GM12878 (cell line): ENCODE measurements around the gene PTPN21. TPM values are rescaled to one million over a fixed set of nuclear protein-coding genes. Genes with fewer than 3 reads are reported as not detected.

ENCODE experiments used
- ATAC-seq: fragments of 200-7000 bp; cut with Tn5 transposase; 3 replicates; pipeline ENCODE4 v1.9.1; 2020; ENCODE audit warnings: mild to moderate bottlenecking, moderate library complexity
- BruUV-seq: library from RNA; stranded (reverse); fragments of 400-500 nt; replicated peaks from 2 replicates; lab custom pipeline; 2021; lab: Mats Ljungman, UMichigan
- CTCF ChIA-PET: fragments of 300-600 bp; sonication (Branson Sonifier 250); formaldehyde crosslinking; extraction: SDS; loops from one replicate; lab custom pipeline; 2021; ENCODE audit warnings: inconsistent platforms; lab: Yijun Ruan, JAX
- POLR2A ChIA-PET: fragments of 350-600 bp; formaldehyde crosslinking; extraction: SDS; loops from one replicate; lab custom pipeline; 2021; ENCODE audit warnings: inconsistent platforms; lab: Charles Lee
- RAD21 ChIA-PET: fragments of 300-600 bp; sonication (Branson Sonifier 250); formaldehyde crosslinking; loops from one replicate; lab custom pipeline; 2023; ENCODE audit warnings: antibody characterized with exemption; ENCODE audit not compliant: unreplicated experiment; lab: Charles Lee
- SMC1A ChIA-PET: fragments of 300-600 bp; sonication (Branson Sonifier 250); formaldehyde crosslinking; loops from one replicate; lab custom pipeline; 2023; ENCODE audit not compliant: unreplicated experiment, uncharacterized antibody; lab: Charles Lee
- DNase-seq: peaks from one replicate; pipeline ENCODE4 v3.0.0-alpha.2; 2011; ENCODE audit warnings: low read depth, low spot score
- FAIRE-seq: peaks from 3 replicates; lab custom pipeline; 2011; peaks lifted over from hg19 to GRCh38; lab: Jason Lieb, UNC
- H2AFZ ChIP-seq: 2 replicates; pipeline ENCODE4 v1.6.0; 2011; ENCODE audit warnings: low read depth, low read length, control low read depth; ENCODE audit not compliant: control insufficient read depth
- H3K27ac ChIP-seq: 2 replicates; pipeline ENCODE4 v1.5.1; 2011; ENCODE audit warnings: control low read depth; ENCODE audit not compliant: control insufficient read depth, insufficient read depth
- H3K27me3 ChIP-seq, 2 experiments: replicated peaks in 1 of 2; 2 replicates each; pipeline versions ENCODE4 v1.6.0 to v1.6.1; 2011; ENCODE audit warnings: low read length in 1 of 2; ENCODE audit not compliant: control insufficient read depth in 2 of 2, insufficient read depth in 2 of 2
- H3K36me3 ChIP-seq, 2 experiments: 2 replicates each; pipeline ENCODE4 v1.5.1; 2011; ENCODE audit warnings: low read length in 1 of 2; ENCODE audit not compliant: control insufficient read depth in 2 of 2, insufficient read depth in 2 of 2
- H3K4me1 ChIP-seq: 2 replicates; pipeline ENCODE4 v1.6.1; 2011; ENCODE audit warnings: mild to moderate bottlenecking, low read length, moderate library complexity, mixed read lengths; ENCODE audit not compliant: control insufficient read depth, insufficient read depth
- H3K4me2 ChIP-seq: 2 replicates; pipeline ENCODE4 v1.6.0; 2011; ENCODE audit warnings: control low read depth; ENCODE audit not compliant: control insufficient read depth, insufficient read depth
- H3K4me3 ChIP-seq: fragments of 200-600 bp; sonication (generic); 2 replicates; pipeline ENCODE4 v1.5.1; 2016
- H3K79me2 ChIP-seq: 2 replicates; pipeline ENCODE4 v1.6.0; 2011; ENCODE audit warnings: low read length; ENCODE audit not compliant: control insufficient read depth, insufficient read depth
- H3K9ac ChIP-seq: 2 replicates; pipeline ENCODE4 v1.8.0; 2011; ENCODE audit warnings: low read length, control low read depth, mixed read lengths; ENCODE audit not compliant: control insufficient read depth, insufficient read depth
- H3K9me3 ChIP-seq: replicated peaks from 3 replicates; pipeline ENCODE4 v1.5.1; 2011; ENCODE audit warnings: mild to moderate bottlenecking, low read length; ENCODE audit not compliant: control insufficient read depth, insufficient read depth
- H4K20me1 ChIP-seq: 2 replicates; pipeline ENCODE4 v1.6.0; 2011; ENCODE audit not compliant: control insufficient read depth, insufficient read depth
- BCLAF1 ChIP-seq: fragments of 450-650 bp; IDR thresholded peaks from 2 replicates; pipeline ENCODE4 v1.6.1; 2017; ENCODE audit warnings: antibody characterized with exemption, mild to moderate bottlenecking, moderate library complexity
- JUND ChIP-seq: IDR thresholded peaks from 2 replicates; pipeline ENCODE4 v1.6.1; 2012; ENCODE audit warnings: low read depth, mild to moderate bottlenecking, low read length, improper control_type of control experiment, moderate library complexity
- KAT2A ChIP-seq: conservative IDR thresholded peaks from 2 replicates; pipeline ENCODE4 v1.6.1; 2011; ENCODE audit warnings: low read depth, low read length; ENCODE audit not compliant: control insufficient read depth
- PAX5 ChIP-seq: IDR thresholded peaks from 2 replicates; pipeline ENCODE4 v1.6.1; 2011; ENCODE audit warnings: low read depth, low read length, borderline replicate concordance
- POLR2AphosphoS2 ChIP-seq: IDR thresholded peaks from 2 replicates; pipeline ENCODE4 v1.6.1; 2011; ENCODE audit warnings: low read depth, mild to moderate bottlenecking, low read length, improper control_type of control experiment, moderate library complexity
- SPI1 ChIP-seq: IDR thresholded peaks from 2 replicates; pipeline ENCODE4 v1.6.1; 2011; ENCODE audit warnings: low read depth, mild to moderate bottlenecking, low read length, moderate library complexity, borderline replicate concordance; ENCODE audit not compliant: insufficient read depth
- ZBTB11 ChIP-seq: fragments of 450-650 bp; formaldehyde crosslinking; IDR thresholded peaks from 2 replicates; pipeline ENCODE4 v1.5.0; 2022; ENCODE audit warnings: mild to moderate bottlenecking, missing genetic modification characterization
- ZNF24 ChIP-seq: fragments of 450-650 bp; IDR thresholded peaks from 2 replicates; pipeline ENCODE4 v1.6.1; 2017; ENCODE audit warnings: antibody characterized with exemption, mild to moderate bottlenecking
- WGBS: methylation state at CpG from one replicate; pipeline ENCODE4 v1.1.6; 2016; ENCODE audit warnings: low lambda C conversion rate; ENCODE audit not compliant: insufficient replicate concordance, insufficient coverage; ENCODE audit errors: missing lambda C conversion rate; 5-methylcytosine and 5-hydroxymethylcytosine counted together
- in situ Hi-C: fragments of 300-500 bp; cut with MboI; formaldehyde crosslinking; loops from 9 replicates; pipeline ENCODE4 v1.14.3; 2018; ENCODE audit warnings: mixed read lengths
- intact Hi-C: fragments of 100-400 bp; cut with micrococcal nuclease; formaldehyde crosslinking; loops from one replicate; pipeline ENCODE4 v1.14.2; 2022; ENCODE audit not compliant: unreplicated experiment
- polyA plus RNA-seq, 11 experiments: library from polyadenylated mRNA; depleted of rRNA in 4 of 11; unstranded in 6 of 11; stranded (reverse) in 5 of 11; fragments of >200 nt; fragmentation: Nextera tagmentation in 4 of 11; fragmentation: Illumina TruSeq in 1 of 11; extraction: Ambion mirVana in 4 of 11; extraction: Trizol in 1 of 11; gene quantifications; 1 replicate in 1 of 11; 2 replicates in 10 of 11; pipeline versions ENCODE4 v1.2.1 to v1.2.3, GENCODE V29; 2011 to 2016; ENCODE audit warnings: inconsistent platforms in 2 of 11, missing spikeins in 2 of 11, low read depth in 1 of 11
- total RNA-seq, 4 experiments: library from RNA; depleted of rRNA in 3 of 4; stranded (reverse); fragments of >200 nt in 3 of 4; fragmentation: Illumina TruSeq in 1 of 4; extraction: Trizol in 1 of 4; gene quantifications; 2 replicates each; pipeline versions ENCODE4 v1.2.1 to v1.2.3, GENCODE V29; 2013 to 2021
- TF ChIP-seq, protein P1 (sequence below): fragments of 450-650 bp; IDR thresholded peaks from 2 replicates; pipeline ENCODE4 v1.6.1; 2016; ENCODE audit warnings: mild to moderate bottlenecking
- TF ChIP-seq, protein P2 (sequence below): IDR thresholded peaks from 2 replicates; pipeline ENCODE4 v1.6.1; 2012; ENCODE audit warnings: low read length, inconsistent platforms

PTPN21 gene
- total and polyA plus RNA-seq, 10 of the 15 experiments (the other 5 are each of a cell fraction or from before 2014, with no cell fraction given): 0.01 to 0.23 (median 0.04) TPM; not detected in 3

DNA sequence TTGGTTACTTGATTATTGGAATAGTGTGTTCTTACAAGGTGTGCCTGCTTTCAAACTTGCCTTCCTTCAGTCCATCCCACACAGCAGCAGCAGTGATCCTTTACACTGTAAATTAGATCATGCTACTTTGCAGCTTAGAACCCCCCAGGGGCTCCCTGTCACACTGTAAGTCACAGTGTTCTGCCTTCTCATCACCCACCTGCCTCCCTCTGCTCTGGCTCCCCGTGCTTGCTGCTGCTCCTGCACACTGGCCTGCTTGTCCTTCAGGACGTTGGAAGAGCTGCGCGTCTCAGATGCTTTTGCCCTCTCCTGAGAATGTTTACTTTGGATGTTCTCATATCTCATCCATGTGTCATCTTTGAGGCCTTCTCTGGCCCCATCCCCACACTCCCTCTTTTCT lies 35.4 kb upstream of the PTPN21 start:
- no peak overlapping the region for H3K4me3 ChIP-seq
- no peaks in the 10 kb centered on the region for H3K4me1 ChIP-seq
- CTCF ChIA-PET: no interaction called here
- in situ Hi-C loops: no loop called here
- H3K9ac ChIP-seq: no peak overlapping the region
- H3K79me2 ChIP-seq: no peaks in the 10 kb centered on the region
- H2AFZ ChIP-seq: no peak overlapping the region
- POLR2A ChIA-PET: no interaction called here
- SMC1A ChIA-PET: interaction anchor here (1.5 kb wide), 1 partner anchor 26 kb away, joined by 3 read pairs; no protein-coding TSS in a partner anchor
- H3K4me2 ChIP-seq: no peak overlapping the region
- BruUV-seq: no TSS peak
- TF ChIP-seq ZNF24: no peak
- TF ChIP-seq KAT2A: no peak
- TF ChIP-seq PAX5: no peak
- no peak for TF ChIP-seq ZBTB11
- TF ChIP-seq, protein P1, sequence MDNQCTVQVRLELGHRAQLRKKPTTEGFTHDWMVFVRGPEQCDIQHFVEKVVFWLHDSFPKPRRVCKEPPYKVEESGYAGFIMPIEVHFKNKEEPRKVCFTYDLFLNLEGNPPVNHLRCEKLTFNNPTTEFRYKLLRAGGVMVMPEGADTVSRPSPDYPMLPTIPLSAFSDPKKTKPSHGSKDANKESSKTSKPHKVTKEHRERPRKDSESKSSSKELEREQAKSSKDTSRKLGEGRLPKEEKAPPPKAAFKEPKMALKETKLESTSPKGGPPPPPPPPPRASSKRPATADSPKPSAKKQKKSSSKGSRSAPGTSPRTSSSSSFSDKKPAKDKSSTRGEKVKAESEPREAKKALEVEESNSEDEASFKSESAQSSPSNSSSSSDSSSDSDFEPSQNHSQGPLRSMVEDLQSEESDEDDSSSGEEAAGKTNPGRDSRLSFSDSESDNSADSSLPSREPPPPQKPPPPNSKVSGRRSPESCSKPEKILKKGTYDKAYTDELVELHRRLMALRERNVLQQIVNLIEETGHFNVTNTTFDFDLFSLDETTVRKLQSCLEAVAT: no peak
- TF ChIP-seq, protein P2, sequence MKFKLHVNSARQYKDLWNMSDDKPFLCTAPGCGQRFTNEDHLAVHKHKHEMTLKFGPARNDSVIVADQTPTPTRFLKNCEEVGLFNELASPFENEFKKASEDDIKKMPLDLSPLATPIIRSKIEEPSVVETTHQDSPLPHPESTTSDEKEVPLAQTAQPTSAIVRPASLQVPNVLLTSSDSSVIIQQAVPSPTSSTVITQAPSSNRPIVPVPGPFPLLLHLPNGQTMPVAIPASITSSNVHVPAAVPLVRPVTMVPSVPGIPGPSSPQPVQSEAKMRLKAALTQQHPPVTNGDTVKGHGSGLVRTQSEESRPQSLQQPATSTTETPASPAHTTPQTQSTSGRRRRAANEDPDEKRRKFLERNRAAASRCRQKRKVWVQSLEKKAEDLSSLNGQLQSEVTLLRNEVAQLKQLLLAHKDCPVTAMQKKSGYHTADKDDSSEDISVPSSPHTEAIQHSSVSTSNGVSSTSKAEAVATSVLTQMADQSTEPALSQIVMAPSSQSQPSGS: no peak
- no peak for TF ChIP-seq POLR2AphosphoS2
- no peak for TF ChIP-seq SPI1
- TF ChIP-seq JUND: no peak
- no peak for TF ChIP-seq BCLAF1
- DNase-seq (no peak), ATAC-seq (no peak), FAIRE-seq (no peak)
- RAD21 ChIA-PET: no interaction called here
- H4K20me1 ChIP-seq: no peaks in the 10 kb centered on the region
- H3K36me3 ChIP-seq: peaks cover 0 to 9% of the 10 kb centered on the region in 2 experiments; a peak in 1 of 4 replicates
- H3K27ac ChIP-seq: no peak overlapping the region
- 85% methylated on average over 4 of the region's 4 CpGs for WGBS
- intact Hi-C loops: no loop called here
- H3K9me3 ChIP-seq: no peaks in the 10 kb centered on the region
- H3K27me3 ChIP-seq: no peaks in the 10 kb centered on the region
